ENCODE results near the gene PCDH1. TPM values are rescaled to one million over a fixed set of nuclear protein-coding genes. Genes with fewer than 3 reads are reported as not detected.

The PCDH1 gene
- total RNA-seq, 6 experiments from 2014 or later = 20.8 to 44.1 (median 29.4) TPM

DNA sequence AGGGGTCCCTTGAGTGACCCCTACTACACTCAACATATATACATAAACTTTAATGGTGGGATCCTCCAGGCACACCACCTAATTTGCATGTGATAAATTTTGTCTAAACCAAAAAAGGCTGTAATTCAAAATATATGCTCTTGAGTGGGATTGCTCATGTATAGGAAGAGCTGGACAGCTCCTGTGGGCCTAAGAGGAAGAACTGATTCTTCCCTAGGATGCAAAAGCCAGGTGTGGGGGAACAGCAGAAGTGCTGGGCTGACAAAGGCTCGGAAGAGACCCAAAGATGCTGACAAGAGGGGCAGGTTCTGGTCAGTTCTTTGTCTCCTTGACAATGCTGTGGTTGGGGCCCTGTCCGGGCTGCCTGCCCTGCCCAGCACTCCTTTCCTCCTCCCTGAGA is 43.9 kb downstream of the PCDH1 start:
- DNase-seq = no peak
- H3K9me3 ChIP-seq = no peaks in the 10 kb centered on the region
- WGBS (ENCODE audit: insufficient coverage, low coverage, low lambda C conversion rate, missing lambda C conversion rate) = no CpG with 5 or more reads among the region's 2 CpGs
- H3K36me3 ChIP-seq = no peaks in the 10 kb centered on the region
- H3K4me1 ChIP-seq = no peaks in the 10 kb centered on the region
- H3K27me3 ChIP-seq = no peaks in the 10 kb centered on the region
- no peak overlapping the region for H3K27ac ChIP-seq
- no peak for TF ChIP-seq POLR2A (IDR thresholded peaks at IDR 0.05)
- TF ChIP-seq, protein P1, sequence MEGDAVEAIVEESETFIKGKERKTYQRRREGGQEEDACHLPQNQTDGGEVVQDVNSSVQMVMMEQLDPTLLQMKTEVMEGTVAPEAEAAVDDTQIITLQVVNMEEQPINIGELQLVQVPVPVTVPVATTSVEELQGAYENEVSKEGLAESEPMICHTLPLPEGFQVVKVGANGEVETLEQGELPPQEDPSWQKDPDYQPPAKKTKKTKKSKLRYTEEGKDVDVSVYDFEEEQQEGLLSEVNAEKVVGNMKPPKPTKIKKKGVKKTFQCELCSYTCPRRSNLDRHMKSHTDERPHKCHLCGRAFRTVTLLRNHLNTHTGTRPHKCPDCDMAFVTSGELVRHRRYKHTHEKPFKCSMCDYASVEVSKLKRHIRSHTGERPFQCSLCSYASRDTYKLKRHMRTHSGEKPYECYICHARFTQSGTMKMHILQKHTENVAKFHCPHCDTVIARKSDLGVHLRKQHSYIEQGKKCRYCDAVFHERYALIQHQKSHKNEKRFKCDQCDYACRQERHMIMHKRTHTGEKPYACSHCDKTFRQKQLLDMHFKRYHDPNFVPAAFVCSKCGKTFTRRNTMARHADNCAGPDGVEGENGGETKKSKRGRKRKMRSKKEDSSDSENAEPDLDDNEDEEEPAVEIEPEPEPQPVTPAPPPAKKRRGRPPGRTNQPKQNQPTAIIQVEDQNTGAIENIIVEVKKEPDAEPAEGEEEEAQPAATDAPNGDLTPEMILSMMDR (IDR thresholded peaks at IDR 0.05) = no peak
- no peak for ATAC-seq
- intact Hi-C loops (cut with DNase I) = no loop called here
- no peak overlapping the region for H3K4me3 ChIP-seq

DNA sequence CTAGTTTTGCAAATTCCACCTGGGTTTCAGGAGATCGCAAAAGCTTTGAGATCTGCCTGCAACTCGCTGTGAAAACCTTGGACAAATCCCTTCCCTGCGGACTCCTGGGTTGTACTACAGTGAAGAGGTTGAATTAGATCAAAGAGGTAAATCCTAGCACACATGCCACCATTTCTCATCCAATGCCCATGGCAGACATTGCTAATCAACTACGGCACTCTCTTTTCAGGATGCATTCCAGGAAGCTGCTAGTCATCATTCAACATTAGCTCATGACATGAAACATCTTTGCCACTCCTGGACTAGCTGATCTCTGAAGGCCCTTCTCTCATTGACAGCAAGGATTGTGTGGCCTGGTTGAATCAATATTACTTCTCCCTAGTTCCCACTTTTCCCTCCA is 46.1 kb downstream of the PCDH1 start:
- no peaks in the 10 kb centered on the region for H3K9me3 ChIP-seq
- no peaks in the 10 kb centered on the region for H3K4me1 ChIP-seq
- intact Hi-C loops (cut with DNase I) = no loop called here
- TF ChIP-seq, protein P1 (IDR thresholded peaks at IDR 0.05) = no peak
- TF ChIP-seq POLR2A (IDR thresholded peaks at IDR 0.05) = no peak
- H3K27ac ChIP-seq = no peak overlapping the region
- no peak for ATAC-seq
- no peaks in the 10 kb centered on the region for H3K36me3 ChIP-seq
- no peak overlapping the region for H3K4me3 ChIP-seq
- H3K27me3 ChIP-seq = no peaks in the 10 kb centered on the region
- no peak for DNase-seq
- WGBS (ENCODE audit: insufficient coverage, low coverage, low lambda C conversion rate, missing lambda C conversion rate) = 86% methylated on average over 2 of the region's 4 CpGs

DNA sequence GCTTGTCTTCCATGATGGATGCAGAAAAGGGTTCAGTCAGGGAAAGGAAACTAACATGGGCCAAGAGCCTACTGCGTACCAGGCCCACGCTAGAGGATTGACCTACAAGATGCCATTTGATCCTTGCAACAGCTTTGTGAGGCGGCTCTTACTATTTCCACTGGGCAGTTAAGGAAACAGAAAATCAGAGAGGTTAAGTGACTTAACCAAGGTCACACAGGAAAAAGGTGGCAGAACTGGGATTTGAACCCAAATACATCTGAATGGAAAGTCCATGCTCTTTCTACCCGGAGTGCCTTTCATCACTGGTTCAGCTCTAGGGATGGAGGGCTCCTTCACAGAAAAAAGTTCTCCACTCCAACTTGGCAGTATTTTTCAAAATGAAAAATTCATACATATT is 50.0 kb downstream of the PCDH1 start:
- ATAC-seq (no peak), DNase-seq (no peak)
- TF ChIP-seq, protein P1 (IDR thresholded peaks at IDR 0.05) = no peak
- WGBS (ENCODE audit: insufficient coverage, low coverage, low lambda C conversion rate, missing lambda C conversion rate) = 71% methylated on average over 4 of the region's 4 CpGs
- intact Hi-C loops (cut with DNase I) = no loop called here
- no peaks in the 10 kb centered on the region for H3K4me1 ChIP-seq
- H3K36me3 ChIP-seq = no peaks in the 10 kb centered on the region
- no peak overlapping the region for H3K4me3 ChIP-seq
- no peaks in the 10 kb centered on the region for H3K9me3 ChIP-seq
- no peaks in the 10 kb centered on the region for H3K27me3 ChIP-seq
- no peak overlapping the region for H3K27ac ChIP-seq

DNA sequence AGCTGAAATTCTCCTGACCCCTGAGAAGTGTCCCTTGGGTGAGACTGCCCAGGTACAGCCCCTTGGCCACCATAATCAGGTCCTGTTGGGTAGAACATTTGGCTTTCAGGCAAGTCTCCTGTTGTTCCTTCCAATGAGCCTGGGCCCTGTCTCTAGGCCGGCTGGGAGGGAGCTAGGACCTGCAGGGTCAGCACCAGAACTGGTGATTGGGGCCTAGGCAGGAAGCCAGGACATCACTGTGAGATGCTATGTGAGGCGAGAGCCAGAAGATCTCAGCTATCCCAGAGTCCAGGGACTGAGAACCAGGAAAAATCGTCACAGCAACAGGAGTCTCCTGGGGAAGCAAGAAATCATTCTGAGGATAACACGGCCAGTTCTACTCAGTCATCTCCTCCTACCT is 51.5 kb downstream of the PCDH1 start:
- H3K36me3 ChIP-seq = no peaks in the 10 kb centered on the region
- H3K27me3 ChIP-seq = no peaks in the 10 kb centered on the region
- ATAC-seq = peak in 3 of 4 donors; percentile 29 to 31 (median 30)
- no peak overlapping the region for H3K27ac ChIP-seq
- no peaks in the 10 kb centered on the region for H3K4me1 ChIP-seq
- 62% methylated on average over 3 of the region's 4 CpGs for WGBS (ENCODE audit: insufficient coverage, low coverage, low lambda C conversion rate, missing lambda C conversion rate)
- intact Hi-C loops (cut with DNase I) = no loop called here
- DNase-seq = no peak
- H3K9me3 ChIP-seq = no peaks in the 10 kb centered on the region
- TF ChIP-seq, protein P1 (IDR thresholded peaks at IDR 0.05) = no peak
- no peak for TF ChIP-seq POLR2A (IDR thresholded peaks at IDR 0.05)
- no peak overlapping the region for H3K4me3 ChIP-seq

All from right lobe of liver (tissue), 6 donors.